GM23338 (cell line): ENCODE data around the gene CPAMD8. TPM values are rescaled to one million over a fixed set of nuclear protein-coding genes. Genes with fewer than 3 reads are reported as not detected.

Source experiments
- ATAC-seq: fragments of 200-7000 bp; cut with Tn5 transposase; 3 replicates; pipeline ENCODE4 v1.9.1; 2020
- DNase-seq: peaks from one replicate; pipeline ENCODE4 v3.0.0-alpha.2; 2015; ENCODE audit warnings: low spot score
- H2AFZ ChIP-seq: fragments of 200-600 bp; sonication (generic); 2 replicates; pipeline ENCODE4 v1.8.0; 2016; ENCODE audit warnings: antibody characterized with exemption, mild to moderate bottlenecking, moderate library complexity
- H3F3A ChIP-seq: fragments of 200-600 bp; sonication (generic); replicated peaks from 2 replicates; pipeline ENCODE4 v1.8.0; 2017; ENCODE audit warnings: antibody characterized with exemption, mixed run types, low read depth
- H3K27ac ChIP-seq: fragments of 200-600 bp; sonication (generic); 2 replicates; pipeline ENCODE4 v1.6.1; 2016; ENCODE audit warnings: low read depth
- H3K27me3 ChIP-seq: fragments of 200-600 bp; sonication (generic); 2 replicates; pipeline ENCODE4 v1.8.0; 2016; ENCODE audit warnings: mild to moderate bottlenecking, mixed run types, moderate library complexity; ENCODE audit not compliant: insufficient read depth
- H3K36me3 ChIP-seq: fragments of 200-600 bp; sonication (generic); 2 replicates; pipeline ENCODE4 v1.8.0; 2016; ENCODE audit warnings: mild to moderate bottlenecking; ENCODE audit not compliant: insufficient read depth
- H3K4me1 ChIP-seq: fragments of 200-600 bp; sonication (generic); 2 replicates; pipeline ENCODE4 v1.8.0; 2016; ENCODE audit warnings: mild to moderate bottlenecking, moderate library complexity; ENCODE audit not compliant: insufficient read depth
- H3K4me2 ChIP-seq: fragments of 200-600 bp; sonication (generic); 2 replicates; pipeline ENCODE4 v1.7.1; 2017; ENCODE audit warnings: mixed run types
- H3K4me3 ChIP-seq: fragments of 200-600 bp; sonication (generic); 2 replicates; pipeline ENCODE4 v1.6.1; 2016; ENCODE audit warnings: mixed run types
- H3K79me2 ChIP-seq: fragments of 200-600 bp; sonication (generic); replicated peaks from 2 replicates; pipeline ENCODE4 v1.8.0; 2017; ENCODE audit warnings: mild to moderate bottlenecking; ENCODE audit not compliant: insufficient read depth
- H3K9me2 ChIP-seq: fragments of 200-600 bp; sonication (generic); 2 replicates; pipeline ENCODE4 v1.8.0; 2017; ENCODE audit not compliant: insufficient read depth
- H4K20me1 ChIP-seq: fragments of 200-600 bp; sonication (generic); replicated peaks from 2 replicates; pipeline ENCODE4 v1.8.0; 2017; ENCODE audit warnings: mild to moderate bottlenecking; ENCODE audit not compliant: insufficient read depth
- H3K27ac Mint-ChIP-seq: 2 replicates; pipeline ENCODE4 v1.8.0; 2020; ENCODE audit warnings: inconsistent platforms, mild to moderate bottlenecking, moderate library complexity, mixed read lengths
- H3K27me3 Mint-ChIP-seq: 3 replicates; pipeline ENCODE4 v1.8.0; 2022; ENCODE audit warnings: low read depth, mild to moderate bottlenecking, moderate library complexity, mixed read lengths, inconsistent platforms; ENCODE audit not compliant: insufficient read depth, poor library complexity
- H3K36me3 Mint-ChIP-seq: 3 replicates; pipeline ENCODE4 v1.8.0; 2021; ENCODE audit warnings: low read depth, mild to moderate bottlenecking, inconsistent platforms, moderate library complexity, mixed read lengths
- H3K4me1 Mint-ChIP-seq: 3 replicates; pipeline ENCODE4 v1.8.0; 2020; ENCODE audit warnings: mild to moderate bottlenecking, inconsistent platforms, mixed read lengths
- H3K4me3 Mint-ChIP-seq: 3 replicates; pipeline ENCODE4 v1.8.0; 2021; ENCODE audit warnings: moderate library complexity, mild to moderate bottlenecking, inconsistent platforms, mixed read lengths
- H3K9me3 Mint-ChIP-seq: 3 replicates; pipeline ENCODE4 v1.8.0; 2020; ENCODE audit warnings: moderate library complexity, mild to moderate bottlenecking, inconsistent platforms, mixed read lengths
- CREB1 ChIP-seq: fragments of 250-450 bp; sonication (Bioruptor Pico); IDR thresholded peaks from 2 replicates; pipeline ENCODE4 v1.5.0; 2020; ENCODE audit warnings: low read depth, mild to moderate bottlenecking, moderate library complexity
- EZH2 ChIP-seq: fragments of 200-600 bp; sonication (generic); IDR thresholded peaks from one replicate; pipeline ENCODE4 v1.8.0; 2017; ENCODE audit warnings: antibody characterized with exemption, mild to moderate bottlenecking, low read depth; ENCODE audit not compliant: unreplicated experiment
- JUNB ChIP-seq: IDR thresholded peaks from one replicate; pipeline ENCODE4 v1.6.1; 2016; ENCODE audit warnings: antibody characterized with exemption; ENCODE audit not compliant: unreplicated experiment
- NANOG ChIP-seq: IDR thresholded peaks from 2 replicates; pipeline ENCODE4 v1.6.1; 2016; ENCODE audit warnings: antibody characterized with exemption, borderline replicate concordance
- POLR2AphosphoS5 ChIP-seq: IDR thresholded peaks from 2 replicates; pipeline ENCODE4 v1.6.1; 2016; ENCODE audit warnings: antibody characterized with exemption, low read depth
- STAT1 ChIP-seq: IDR thresholded peaks from one replicate; pipeline ENCODE4 v1.6.1; 2016; ENCODE audit warnings: antibody characterized with exemption; ENCODE audit not compliant: unreplicated experiment
- ZNF331 ChIP-seq: fragments of 250-450 bp; sonication (Bioruptor Pico); IDR thresholded peaks from 2 replicates; pipeline ENCODE4 v1.5.0; 2020; ENCODE audit warnings: low read depth, mild to moderate bottlenecking, moderate library complexity
- polyA plus RNA-seq: library from polyadenylated mRNA; unstranded; fragments of >200 nt; fragmentation: Nextera tagmentation; extraction: Ambion mirVana; gene quantifications from 2 replicates; pipeline ENCODE4 v1.2.1, GENCODE V29; 2016
- total RNA-seq: library from RNA; depleted of rRNA; stranded (reverse); fragments of >200 nt; shearing (Covaris generic); gene quantifications from 2 replicates; pipeline ENCODE4 v1.2.3, GENCODE V29; 2014
- TF ChIP-seq, protein P1 (sequence below): IDR thresholded peaks from 2 replicates; pipeline ENCODE4 v1.6.1; 2016; ENCODE audit warnings: antibody characterized with exemption
- TF ChIP-seq, protein P2 (sequence below): IDR thresholded peaks from one replicate; pipeline ENCODE4 v1.6.1; 2018; ENCODE audit warnings: antibody characterized with exemption; ENCODE audit not compliant: unreplicated experiment
- TF ChIP-seq, protein P3 (sequence below), 2 experiments: fragments of 200-600 bp in 1 of 2; sonication (generic) in 1 of 2; conservative IDR thresholded peaks; 2 replicates each; pipeline versions ENCODE4 v1.5.1 to v1.6.1; 2016 to 2017; ENCODE audit warnings: antibody characterized with exemption in 2 of 2, low read depth in 2 of 2, mild to moderate bottlenecking in 2 of 2, moderate library complexity in 1 of 2

Gene CPAMD8
- total and polyA plus RNA-seq, 2 experiments from 2014 or later, result 4.4 to 11.8 TPM

DNA sequence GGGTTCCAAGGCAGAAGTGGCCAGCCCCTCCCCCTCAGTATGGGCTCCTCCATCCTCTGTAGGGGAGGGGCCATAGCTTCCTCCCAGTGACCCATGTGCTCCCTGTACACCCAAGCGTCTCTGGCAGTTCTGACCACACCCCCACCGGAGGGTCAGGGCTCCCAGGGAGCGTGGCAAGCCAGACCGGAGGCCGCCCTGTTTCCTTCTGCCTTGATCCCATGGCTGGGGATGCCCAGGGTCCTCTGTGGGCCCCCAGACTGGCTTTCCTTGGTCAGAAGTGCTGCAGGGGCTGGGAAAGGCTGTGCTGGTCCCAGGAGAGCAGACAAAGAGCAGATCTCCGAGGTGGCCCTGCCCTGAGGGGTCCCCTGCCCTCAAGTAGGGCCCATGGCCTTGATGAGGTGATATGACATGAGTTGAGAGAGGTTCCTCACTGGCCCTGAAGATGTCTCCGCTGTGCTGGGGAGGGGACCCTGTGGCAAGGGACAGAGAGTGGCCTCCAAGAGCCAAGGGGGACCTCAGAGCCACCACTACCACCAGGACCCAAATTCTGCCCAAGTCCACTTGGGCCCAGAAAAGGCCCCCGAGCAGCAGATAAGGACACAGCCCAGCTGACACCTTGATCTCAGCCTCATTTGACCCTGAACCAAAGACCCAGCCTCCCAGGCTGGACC lies 145.6 kb downstream of the CPAMD8 start (continued):
- no peak for TF ChIP-seq CREB1 (CRISPR knock-in tag)
- TF ChIP-seq NANOG, result no peak
- TF ChIP-seq, protein P1, sequence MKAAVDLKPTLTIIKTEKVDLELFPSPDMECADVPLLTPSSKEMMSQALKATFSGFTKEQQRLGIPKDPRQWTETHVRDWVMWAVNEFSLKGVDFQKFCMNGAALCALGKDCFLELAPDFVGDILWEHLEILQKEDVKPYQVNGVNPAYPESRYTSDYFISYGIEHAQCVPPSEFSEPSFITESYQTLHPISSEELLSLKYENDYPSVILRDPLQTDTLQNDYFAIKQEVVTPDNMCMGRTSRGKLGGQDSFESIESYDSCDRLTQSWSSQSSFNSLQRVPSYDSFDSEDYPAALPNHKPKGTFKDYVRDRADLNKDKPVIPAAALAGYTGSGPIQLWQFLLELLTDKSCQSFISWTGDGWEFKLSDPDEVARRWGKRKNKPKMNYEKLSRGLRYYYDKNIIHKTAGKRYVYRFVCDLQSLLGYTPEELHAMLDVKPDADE, result no peak
- no peak for TF ChIP-seq STAT1
- no peak for TF ChIP-seq ZNF331 (CRISPR knock-in tag)
- TF ChIP-seq POLR2AphosphoS5, result no peak
- TF ChIP-seq, protein P2, sequence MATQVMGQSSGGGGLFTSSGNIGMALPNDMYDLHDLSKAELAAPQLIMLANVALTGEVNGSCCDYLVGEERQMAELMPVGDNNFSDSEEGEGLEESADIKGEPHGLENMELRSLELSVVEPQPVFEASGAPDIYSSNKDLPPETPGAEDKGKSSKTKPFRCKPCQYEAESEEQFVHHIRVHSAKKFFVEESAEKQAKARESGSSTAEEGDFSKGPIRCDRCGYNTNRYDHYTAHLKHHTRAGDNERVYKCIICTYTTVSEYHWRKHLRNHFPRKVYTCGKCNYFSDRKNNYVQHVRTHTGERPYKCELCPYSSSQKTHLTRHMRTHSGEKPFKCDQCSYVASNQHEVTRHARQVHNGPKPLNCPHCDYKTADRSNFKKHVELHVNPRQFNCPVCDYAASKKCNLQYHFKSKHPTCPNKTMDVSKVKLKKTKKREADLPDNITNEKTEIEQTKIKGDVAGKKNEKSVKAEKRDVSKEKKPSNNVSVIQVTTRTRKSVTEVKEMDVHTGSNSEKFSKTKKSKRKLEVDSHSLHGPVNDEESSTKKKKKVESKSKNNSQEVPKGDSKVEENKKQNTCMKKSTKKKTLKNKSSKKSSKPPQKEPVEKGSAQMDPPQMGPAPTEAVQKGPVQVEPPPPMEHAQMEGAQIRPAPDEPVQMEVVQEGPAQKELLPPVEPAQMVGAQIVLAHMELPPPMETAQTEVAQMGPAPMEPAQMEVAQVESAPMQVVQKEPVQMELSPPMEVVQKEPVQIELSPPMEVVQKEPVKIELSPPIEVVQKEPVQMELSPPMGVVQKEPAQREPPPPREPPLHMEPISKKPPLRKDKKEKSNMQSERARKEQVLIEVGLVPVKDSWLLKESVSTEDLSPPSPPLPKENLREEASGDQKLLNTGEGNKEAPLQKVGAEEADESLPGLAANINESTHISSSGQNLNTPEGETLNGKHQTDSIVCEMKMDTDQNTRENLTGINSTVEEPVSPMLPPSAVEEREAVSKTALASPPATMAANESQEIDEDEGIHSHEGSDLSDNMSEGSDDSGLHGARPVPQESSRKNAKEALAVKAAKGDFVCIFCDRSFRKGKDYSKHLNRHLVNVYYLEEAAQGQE, result no peak

DNA sequence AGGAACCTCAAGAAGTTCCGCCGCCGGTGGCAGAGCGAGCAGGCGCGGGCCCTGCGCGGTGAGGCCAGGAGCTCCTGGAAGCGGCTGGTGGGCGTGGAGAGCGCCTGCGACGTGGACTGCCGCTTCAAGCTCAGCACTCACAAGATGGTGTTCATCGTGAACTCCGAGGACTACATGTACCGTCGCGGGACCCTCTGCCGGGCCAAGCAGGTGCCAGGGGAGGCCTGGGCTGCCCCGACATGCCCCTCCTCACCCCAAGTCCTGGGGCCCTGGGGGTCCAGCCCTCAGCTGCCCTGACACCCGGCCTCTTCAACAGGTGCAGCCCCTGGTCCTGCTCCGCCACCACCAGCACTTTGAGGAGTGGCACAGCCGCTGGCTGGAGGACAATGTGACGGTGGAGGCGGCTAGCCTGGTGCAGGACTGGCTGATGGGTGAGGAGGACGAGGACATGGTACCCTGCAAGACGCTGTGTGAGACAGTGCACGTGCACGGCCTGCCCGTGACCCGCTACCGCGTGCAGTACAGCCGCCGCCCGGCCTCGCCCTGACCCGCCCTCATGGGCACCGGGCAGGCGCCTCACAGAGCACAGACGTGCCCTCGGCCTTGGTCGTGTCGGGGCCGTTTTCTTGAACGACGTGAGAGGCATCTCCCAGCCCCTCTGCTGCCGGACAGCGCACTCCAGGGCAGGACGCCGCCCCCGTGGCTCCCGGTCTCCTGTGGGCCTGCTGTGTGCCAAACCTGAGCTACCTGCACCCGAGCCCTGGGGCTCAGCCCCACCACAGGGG lies 148.2 kb downstream of the CPAMD8 start:
- no peaks in the 10 kb centered on the region for H3K4me1 ChIP-seq
- TF ChIP-seq CREB1 (CRISPR knock-in tag) (no peak), STAT1 (no peak), POLR2AphosphoS5 (no peak), JUNB (no peak), EZH2 (no peak), NANOG (no peak), ZNF331 (CRISPR knock-in tag) (no peak)
- TF ChIP-seq, protein P2, result no peak
- TF ChIP-seq, protein P3, sequence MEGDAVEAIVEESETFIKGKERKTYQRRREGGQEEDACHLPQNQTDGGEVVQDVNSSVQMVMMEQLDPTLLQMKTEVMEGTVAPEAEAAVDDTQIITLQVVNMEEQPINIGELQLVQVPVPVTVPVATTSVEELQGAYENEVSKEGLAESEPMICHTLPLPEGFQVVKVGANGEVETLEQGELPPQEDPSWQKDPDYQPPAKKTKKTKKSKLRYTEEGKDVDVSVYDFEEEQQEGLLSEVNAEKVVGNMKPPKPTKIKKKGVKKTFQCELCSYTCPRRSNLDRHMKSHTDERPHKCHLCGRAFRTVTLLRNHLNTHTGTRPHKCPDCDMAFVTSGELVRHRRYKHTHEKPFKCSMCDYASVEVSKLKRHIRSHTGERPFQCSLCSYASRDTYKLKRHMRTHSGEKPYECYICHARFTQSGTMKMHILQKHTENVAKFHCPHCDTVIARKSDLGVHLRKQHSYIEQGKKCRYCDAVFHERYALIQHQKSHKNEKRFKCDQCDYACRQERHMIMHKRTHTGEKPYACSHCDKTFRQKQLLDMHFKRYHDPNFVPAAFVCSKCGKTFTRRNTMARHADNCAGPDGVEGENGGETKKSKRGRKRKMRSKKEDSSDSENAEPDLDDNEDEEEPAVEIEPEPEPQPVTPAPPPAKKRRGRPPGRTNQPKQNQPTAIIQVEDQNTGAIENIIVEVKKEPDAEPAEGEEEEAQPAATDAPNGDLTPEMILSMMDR (conservative IDR thresholded peaks at IDR 0.05; ENCODE audit: low read depth in 2 of 2), result no peak
- TF ChIP-seq, protein P1, result no peak

More for the DNA sequence above, 148.2 kb downstream of the CPAMD8 start:
- ATAC-seq (no peak), DNase-seq (no peak)
- Histone ChIP-seq H4K20me1 (no peaks in the 10 kb centered on the region; the same call in 1 of the 2 replicates), H3K4me2 (no peak overlapping the region), H3K4me3 (no peak overlapping the region), H3K27ac (no peak overlapping the region), H3K9me2 (no peaks in the 10 kb centered on the region), H3K27me3 (no peaks in the 10 kb centered on the region), H3F3A (no peaks in the 10 kb centered on the region), H2AFZ (no peak overlapping the region), H3K79me2 (peaks cover 15% of the 10 kb centered on the region), H3K36me3 (no peaks in the 10 kb centered on the region; the same call in 1 of the 2 replicates)
- Mint-ChIP-seq H3K4me3 (no peak overlapping the region), H3K9me3 (peaks cover 37% of the 10 kb centered on the region), H3K27me3 (peaks cover 11% of the 10 kb centered on the region), H3K4me1 (no peaks in the 10 kb centered on the region), H3K36me3 (peaks cover 74% of the 10 kb centered on the region), H3K27ac (no peak overlapping the region)
